H1 (cell line): ENCODE data around the gene KLF14. TPM values are rescaled to one million over a fixed set of nuclear protein-coding genes. Genes with fewer than 3 reads are reported as not detected.

Experiments
- CTCF ChIA-PET: fragments of 300-600 bp; sonication (Branson Sonifier 250); formaldehyde crosslinking; loops from one replicate; lab custom pipeline; 2021; ENCODE audit not compliant: partially characterized antibody; lab: Charles Lee
- POLR2A ChIA-PET: fragments of 300-600 bp; sonication (Branson Sonifier 250); formaldehyde crosslinking; loops from one replicate; lab custom pipeline; 2021; ENCODE audit warnings: inconsistent platforms; ENCODE audit not compliant: partially characterized antibody; lab: Charles Lee
- DNase-seq, 2 experiments: peaks; one replicate each; pipeline versions ENCODE4 v3.0.0 to v3.0.0-alpha.2; 2010 to 2022; ENCODE audit warnings: low spot score in 2 of 2, low read depth in 1 of 2, mixed read lengths in 1 of 2
- FAIRE-seq: peaks from 2 replicates; lab custom pipeline; 2011; peaks lifted over from hg19 to GRCh38; lab: Jason Lieb, UNC
- H2AFZ ChIP-seq: 2 replicates; pipeline ENCODE4 v1.8.1; 2012; ENCODE audit warnings: low read length, inconsistent platforms
- H2AK5ac ChIP-seq: 2 replicates; pipeline ENCODE4 v1.6.1; 2013; ENCODE audit warnings: low read depth, low read length
- H2BK120ac ChIP-seq: replicated peaks from 2 replicates; pipeline ENCODE3; 2013; ENCODE audit warnings: low read depth, low read length, inconsistent platforms
- H2BK12ac ChIP-seq: 2 replicates; pipeline ENCODE4 v1.6.1; 2013; ENCODE audit warnings: low read depth, low read length
- H2BK15ac ChIP-seq: 2 replicates; pipeline ENCODE4 v1.6.1; 2013; ENCODE audit warnings: low read length
- H2BK20ac ChIP-seq: 2 replicates; pipeline ENCODE4 v1.6.1; 2013; ENCODE audit warnings: low read length
- H2BK5ac ChIP-seq: 2 replicates; pipeline ENCODE4 v1.6.1; 2013; ENCODE audit warnings: low read depth, low read length
- H3K14ac ChIP-seq: 2 replicates; pipeline ENCODE4 v1.6.1; 2013; ENCODE audit warnings: inconsistent platforms; ENCODE audit not compliant: insufficient read length
- H3K18ac ChIP-seq: 2 replicates; pipeline ENCODE4 v1.6.1; 2013; ENCODE audit warnings: low read length; ENCODE audit errors: extremely low read depth
- H3K23ac ChIP-seq: 2 replicates; pipeline ENCODE4 v1.6.1; 2013; ENCODE audit warnings: inconsistent platforms; ENCODE audit not compliant: insufficient read length
- H3K23me2 ChIP-seq: 2 replicates; pipeline ENCODE4 v1.6.1; 2013; ENCODE audit warnings: low read depth, low read length
- H3K27ac ChIP-seq: 2 replicates; pipeline ENCODE4 v1.6.1; 2011; ENCODE audit warnings: low read depth, low read length, inconsistent platforms
- H3K27me3 ChIP-seq, 4 experiments: replicated peaks in 1 of 4; 1 replicate in 1 of 4; 2 replicates in 3 of 4; pipeline versions ENCODE4 v1.6.1 to v1.8.1; 2011 to 2013; ENCODE audit warnings: low read length in 3 of 4, mild to moderate bottlenecking in 3 of 4, inconsistent platforms in 2 of 4, mixed read lengths in 2 of 4, moderate library complexity in 1 of 4; ENCODE audit not compliant: control insufficient read depth in 3 of 4, insufficient read depth in 3 of 4; ENCODE audit errors: extremely low read depth in 1 of 4
- H3K36me3 ChIP-seq, 4 experiments: 2 replicates each; pipeline versions ENCODE4 v1.6.1 to v1.8.1; 2011 to 2013; ENCODE audit warnings: mild to moderate bottlenecking in 4 of 4, low read length in 3 of 4, moderate library complexity in 2 of 4, control low read depth in 1 of 4, inconsistent platforms in 1 of 4; ENCODE audit not compliant: insufficient read depth in 4 of 4, control insufficient read depth in 2 of 4
- H3K4ac ChIP-seq: replicated peaks from 2 replicates; pipeline ENCODE3; 2013; ENCODE audit warnings: low read length, low read depth, mixed read lengths, inconsistent platforms; ENCODE audit not compliant: insufficient read length
- H3K4me1 ChIP-seq, 4 experiments: replicated peaks in 1 of 4; 1 replicate in 1 of 4; 2 replicates in 3 of 4; pipeline versions ENCODE4 v1.6.1 to v1.8.1; 2011 to 2013; ENCODE audit warnings: low read length in 3 of 4, inconsistent platforms in 2 of 4, mixed read lengths in 1 of 4; ENCODE audit not compliant: insufficient read depth in 4 of 4, control insufficient read depth in 3 of 4
- H3K4me2 ChIP-seq, 2 experiments: 2 replicates each; pipeline versions ENCODE4 v1.6.1 to v1.8.1; 2011 to 2013; ENCODE audit warnings: low read depth in 2 of 2, low read length in 2 of 2, control low read depth in 1 of 2, inconsistent platforms in 1 of 2, mild to moderate bottlenecking in 1 of 2; ENCODE audit not compliant: insufficient read depth in 1 of 2
- H3K4me3 ChIP-seq, 4 experiments: fragments of 200-600, 300-600 bp in 1 of 4; sonication (generic), shearing (Covaris generic), sonication (Bioruptor Twin) in 1 of 4; 2 replicates each; pipeline versions ENCODE4 v1.5.1 to v1.8.1; 2011 to 2016; ENCODE audit warnings: low read length in 4 of 4, low read depth in 3 of 4, control low read depth in 2 of 4, inconsistent platforms in 2 of 4, mild to moderate bottlenecking in 2 of 4, mixed read lengths in 1 of 4, moderate library complexity in 1 of 4; ENCODE audit not compliant: insufficient read depth in 2 of 4; ENCODE audit errors: extremely low read depth in 1 of 4
- H3K56ac ChIP-seq: replicated peaks from 2 replicates; pipeline ENCODE3; 2013; ENCODE audit warnings: low read depth, mild to moderate bottlenecking, mixed read lengths, low read length, inconsistent platforms; ENCODE audit not compliant: insufficient read length
- H3K79me1 ChIP-seq: 2 replicates; pipeline ENCODE4 v1.6.1; 2013; ENCODE audit warnings: low read depth, low read length, control low read depth
- H3K79me2 ChIP-seq, 2 experiments: 2 replicates each; pipeline versions ENCODE4 v1.6.1 to v1.8.1; 2012 to 2013; ENCODE audit warnings: low read length in 2 of 2, mild to moderate bottlenecking in 2 of 2, inconsistent platforms in 1 of 2; ENCODE audit not compliant: insufficient read depth in 2 of 2, control insufficient read depth in 1 of 2
- H3K9ac ChIP-seq, 4 experiments: replicated peaks in 1 of 4; 1 replicate in 1 of 4; 2 replicates in 3 of 4; pipeline versions ENCODE4 v1.6.1 to v1.8.1; 2011 to 2013; ENCODE audit warnings: low read depth in 3 of 4, low read length in 3 of 4, control low read depth in 2 of 4, mild to moderate bottlenecking in 2 of 4, moderate library complexity in 2 of 4, inconsistent platforms in 1 of 4; ENCODE audit errors: extremely low read depth in 1 of 4
- H3K9me3 ChIP-seq, 2 experiments: 2 replicates each; pipeline versions ENCODE4 v1.6.1 to v1.8.1; 2012 to 2013; ENCODE audit warnings: mild to moderate bottlenecking in 2 of 2, moderate library complexity in 2 of 2, control low read depth in 1 of 2, inconsistent platforms in 1 of 2, low read depth in 1 of 2, low read length in 1 of 2, mixed read lengths in 1 of 2; ENCODE audit not compliant: insufficient read depth in 2 of 2
- H4K20me1 ChIP-seq, 2 experiments: replicated peaks in 1 of 2; 2 replicates each; pipeline versions ENCODE3 to v1.8.1; 2011 to 2013; ENCODE audit warnings: inconsistent platforms in 2 of 2, low read length in 2 of 2, mild to moderate bottlenecking in 1 of 2; ENCODE audit not compliant: insufficient read depth in 2 of 2, control insufficient read depth in 1 of 2
- H4K5ac ChIP-seq: 2 replicates; pipeline ENCODE4 v1.6.1; 2013; ENCODE audit warnings: low read length, low read depth, mixed read lengths, inconsistent platforms; ENCODE audit not compliant: insufficient read length
- H4K8ac ChIP-seq: 2 replicates; pipeline ENCODE4 v1.8.0; 2013; ENCODE audit warnings: mild to moderate bottlenecking, moderate library complexity, low read length, inconsistent platforms; ENCODE audit not compliant: insufficient read depth; ENCODE audit errors: extremely low read depth
- H4K91ac ChIP-seq: replicated peaks from 2 replicates; pipeline ENCODE3; 2013; ENCODE audit warnings: low read length, mixed read lengths, inconsistent platforms; ENCODE audit not compliant: insufficient read length
- ASH2L ChIP-seq: fragments of 200-600, 300-600 bp; sonication (generic); IDR thresholded peaks from one replicate; pipeline ENCODE4 v1.7.1; 2017; ENCODE audit warnings: low read length
- RNF2 ChIP-seq: fragments of 200-900, 300-1000 bp; sonication (generic); IDR thresholded peaks from 2 replicates; pipeline ENCODE4 v1.7.1; 2016; ENCODE audit warnings: borderline replicate concordance, low read depth, mild to moderate bottlenecking, antibody characterized with exemption, low read length; ENCODE audit not compliant: poor library complexity, severe bottlenecking; ENCODE audit errors: missing control alignments
- RXRA ChIP-seq: IDR thresholded peaks from 2 replicates; pipeline ENCODE4 v1.6.1; 2011; ENCODE audit warnings: low read depth, mild to moderate bottlenecking, low read length, moderate library complexity; ENCODE audit not compliant: insufficient read depth
- SIX5 ChIP-seq: IDR thresholded peaks from 2 replicates; pipeline ENCODE4 v1.6.1; 2011; ENCODE audit warnings: mild to moderate bottlenecking, low read depth, low read length
- SUZ12 ChIP-seq: fragments of 200-600 bp; sonication (generic); IDR thresholded peaks from 2 replicates; pipeline ENCODE4 v1.6.1; 2012; ENCODE audit warnings: mild to moderate bottlenecking, inconsistent platforms, low read length, moderate library complexity, mixed read lengths
- TAF7 ChIP-seq: optimal IDR thresholded peaks from 2 replicates; pipeline ENCODE3; 2011; ENCODE audit warnings: low read depth, mild to moderate bottlenecking, inconsistent platforms, low read length, moderate library complexity, borderline replicate concordance
- ZNF274 ChIP-seq: IDR thresholded peaks from 2 replicates; pipeline ENCODE4 v1.7.0; 2012; ENCODE audit warnings: low read length, borderline replicate concordance; ENCODE audit errors: extremely low read depth
- WGBS, 2 experiments: shearing (Covaris generic) in 1 of 2; methylation state at CpG; one replicate each; pipeline versions ENCODE4 v1.1.6 to v1.1.7; 2013 to 2015; ENCODE audit warnings: low lambda C conversion rate in 2 of 2, mixed read lengths in 2 of 2, inconsistent platforms in 1 of 2, low coverage in 1 of 2, missing lambda C conversion rate in 1 of 2; ENCODE audit not compliant: insufficient replicate concordance in 2 of 2, insufficient coverage in 1 of 2, insufficient read length in 1 of 2; ENCODE audit errors: extremely low coverage in 1 of 2, missing lambda C conversion rate in 1 of 2; 5-methylcytosine and 5-hydroxymethylcytosine counted together
- long read RNA-seq, 2 experiments: library from RNA in 1 of 2; library from capped mRNA in 1 of 2; stranded (forward); transcript quantifications; one replicate each; pipeline ENCODE4 v2.0.0, GENCODE V29; 2021; ENCODE audit warnings: inconsistent platforms in 1 of 2
- polyA minus RNA-seq, 3 experiments: library from RNA; depleted of rRNA, polyadenylated mRNA; stranded (reverse); fragments of >200 nt; gene quantifications; 1 replicate in 2 of 3; 2 replicates in 1 of 3; pipeline ENCODE4 v1.2.3, GENCODE V29; 2011
- polyA plus RNA-seq, 7 experiments: library from polyadenylated mRNA; depleted of rRNA in 3 of 7; stranded (reverse) in 5 of 7; unstranded in 2 of 7; fragments of >200 nt in 5 of 7; fragments of 200-250 nt in 2 of 7; gene quantifications; 1 replicate in 5 of 7; 2 replicates in 1 of 7; 4 replicates in 1 of 7; pipeline versions ENCODE4 v1.2.1 to v1.2.3, GENCODE V29; 2011 to 2013; ENCODE audit warnings: missing spikeins in 2 of 7, mixed read lengths in 2 of 7
- total RNA-seq: library from RNA; stranded (reverse); fragmentation: NEBNext Ultra II Directional; extraction: Animal tissue kit (Norgen Biotek cat#: 25700); gene quantifications from 2 replicates; pipeline ENCODE4 v1.2.1, GENCODE V29; 2021
- TF ChIP-seq, protein P1 (sequence below): IDR thresholded peaks from 2 replicates; pipeline ENCODE4 v1.6.1; 2011; ENCODE audit warnings: low read depth, mild to moderate bottlenecking, low read length; ENCODE audit not compliant: insufficient read depth

KLF14 gene
- total RNA-seq: not detected in 2 replicates
- 0.02 TPM in 1 of 2 replicates, not detected in the other for polyA plus RNA-seq (2011; rRNA removed)
- 0.03 TPM for polyA plus RNA-seq (2011; cell fraction: cytosol; rRNA removed)
- polyA plus RNA-seq (2011; cell fraction: nucleus; rRNA removed): 0.03 TPM
- not detected in 4 replicates for polyA plus RNA-seq (2012, experiment 1 of 2)
- polyA plus RNA-seq (2012, experiment 2 of 2): not detected
- polyA plus RNA-seq (2013, experiment 1 of 2): not detected
- polyA plus RNA-seq (2013, experiment 2 of 2): not detected
- polyA minus RNA-seq (2011; rRNA and poly(A)+ RNA removed): not detected in 2 replicates
- not detected for polyA minus RNA-seq (2011; cell fraction: cytosol; rRNA and poly(A)+ RNA removed)
- polyA minus RNA-seq (2011; cell fraction: nucleus; rRNA and poly(A)+ RNA removed): not detected
- long read RNA-seq, experiment 1: 0 reads
- long read RNA-seq, experiment 2: 0 reads

DNA sequence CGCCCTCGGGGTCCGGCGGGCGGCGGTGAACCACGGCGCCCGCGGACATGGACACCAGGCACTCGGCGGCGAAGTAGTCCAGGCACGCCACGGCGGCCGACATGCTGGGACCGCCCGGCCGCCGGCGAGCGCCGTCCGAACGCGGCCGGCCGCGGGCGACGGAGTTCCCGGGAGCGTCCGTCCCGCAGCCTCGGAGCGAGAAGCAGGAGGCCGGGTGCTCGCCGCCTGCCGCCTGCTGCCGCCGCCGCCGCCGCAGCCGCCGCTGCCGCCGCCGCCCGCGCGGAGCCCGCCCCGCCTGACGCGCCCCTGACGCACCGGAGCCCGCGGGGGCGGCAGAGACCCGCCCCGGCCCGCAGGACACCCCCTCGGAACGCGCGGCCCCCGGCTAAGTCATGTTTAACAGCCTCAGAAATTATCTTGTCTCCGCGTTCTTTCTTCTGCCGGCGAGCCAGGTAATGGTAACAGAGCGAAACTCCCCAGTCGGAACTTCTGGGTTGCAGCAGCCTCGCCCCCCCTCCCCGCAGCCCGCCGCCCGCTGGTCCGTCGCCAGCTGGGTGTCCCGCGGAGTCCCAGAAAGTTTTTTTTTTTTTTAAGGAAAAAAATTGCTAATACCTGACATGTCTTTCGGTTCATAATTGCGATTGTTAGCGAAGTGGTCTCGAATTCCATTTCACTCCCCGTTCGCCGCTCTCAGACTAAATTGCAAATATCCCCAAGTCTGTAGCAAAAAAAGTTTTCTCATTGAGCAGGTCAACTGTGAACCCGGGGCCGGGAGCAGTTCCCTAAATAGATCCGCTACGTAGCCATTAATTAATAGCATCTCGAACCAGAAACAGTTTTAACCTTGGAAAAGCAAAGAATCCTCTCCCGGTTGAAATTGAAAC lies at the start of gene KLF14:
TSS of gene KLF14 (minus strand) at position 277 of the 884 bp plus-strand sequence. CDS start at position 103, 174 bp downstream.
- Histone ChIP-seq H3K4me2 (peak within 1 kb of the TSS; percentile 66 to 84), H2BK15ac (no peak within 1 kb of the TSS), H2BK120ac (no peak within 1 kb of the TSS), H3K79me2 (no peaks in the 10 kb centered on the region), H3K4me1 (0 out of 7 replicates have a peak, but pooled peaks cover 0 to 4% (median 0%) of the 10 kb centered on the region in 4 experiments), H3K56ac (no peak within 1 kb of the TSS), H3K14ac (no peak within 1 kb of the TSS), H2BK5ac (no peak within 1 kb of the TSS), H3K4me3 (peak within 1 kb of the TSS; percentile 36 to 70 (median 44)), H3K4ac (no peak within 1 kb of the TSS), H2AK5ac (no peak within 1 kb of the TSS), H4K20me1 (peaks cover 0 to 8% of the 10 kb centered on the region in 2 experiments), H2BK20ac (no peak within 1 kb of the TSS), H2BK12ac (no peak within 1 kb of the TSS), H4K91ac (no peak within 1 kb of the TSS), H2AFZ (peak within 1 kb of the TSS; percentile 44), H3K36me3 (no peaks in the 10 kb centered on the region; a peak in 1 of 8 replicates), H3K23ac (no peak within 1 kb of the TSS), H3K9ac (peak within 1 kb of the TSS in 1 of 4 experiments; percentile 53; a peak in 1 of 7 replicates), H3K79me1 (no peaks in the 10 kb centered on the region), H3K27me3 (peaks cover 26 to 69% (median 51%) of the 10 kb centered on the region in 4 experiments), H4K5ac (no peak within 1 kb of the TSS), H4K8ac (peak within 1 kb of the TSS; percentile 57), H3K23me2 (peaks cover 2% of the 10 kb centered on the region; the same call in 1 of the 2 replicates), H3K9me3 (no peaks in the 10 kb centered on the region), H3K18ac (no peak within 1 kb of the TSS), H3K27ac (no peak within 1 kb of the TSS)
- DNase-seq (peak in 1 of 2 experiments; percentile 67), FAIRE-seq (no peak)
- POLR2A ChIA-PET: interaction anchor here (0.7 to 2.1 kb wide), 4 partner anchors 11 to 664 kb away, joined by 3 to 5 read pairs (median 4); partner anchors contain the start of gene KLHDC10
- CTCF ChIA-PET: interaction anchor here (2.0 kb wide), 1 partner anchor 24 kb away, joined by 10 read pairs; no protein-coding TSS in a partner anchor
- WGBS, 2 experiments: 6% methylated on average over 21 of the region's 100 CpGs; no CpG with 5 or more reads in 1 of the 2 experiments
- TF ChIP-seq ZNF274: no peak
- TF ChIP-seq ASH2L: no peak
- TF ChIP-seq RNF2: peak; percentile 65
- TF ChIP-seq SIX5: no peak
- TF ChIP-seq TAF7: no peak
- no peak for TF ChIP-seq RXRA
- no peak for TF ChIP-seq SUZ12
- TF ChIP-seq, protein P1, sequence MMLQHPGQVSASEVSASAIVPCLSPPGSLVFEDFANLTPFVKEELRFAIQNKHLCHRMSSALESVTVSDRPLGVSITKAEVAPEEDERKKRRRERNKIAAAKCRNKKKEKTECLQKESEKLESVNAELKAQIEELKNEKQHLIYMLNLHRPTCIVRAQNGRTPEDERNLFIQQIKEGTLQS: no peak
